K562 (cell line): ENCODE measurements around the gene VAT1L. TPM values are rescaled to one million over a fixed set of nuclear protein-coding genes. Genes with fewer than 3 reads are reported as not detected.
A peak's percentile ranks its signal among the peaks of the same experiment; 100 is the strongest.

Source experiments
- ARID2 ChIP-seq: fragments of 450-650 bp; IDR thresholded peaks from 2 replicates; pipeline ENCODE4 v1.6.1; 2017; ENCODE audit warnings: antibody characterized with exemption, mild to moderate bottlenecking
- BRF1 ChIP-seq: IDR thresholded peaks from 3 replicates; pipeline ENCODE4 v1.6.1; 2011; ENCODE audit warnings: borderline replicate concordance, mild to moderate bottlenecking; ENCODE audit not compliant: insufficient read length; ENCODE audit errors: extremely low read depth
- CBFA2T2 ChIP-seq: fragments of 450-650 bp; conservative IDR thresholded peaks from 2 replicates; pipeline ENCODE4 v1.6.1; 2017; ENCODE audit warnings: mild to moderate bottlenecking
- CGGBP1 ChIP-seq: fragments of 250-450 bp; sonication (Bioruptor Pico); IDR thresholded peaks from 2 replicates; pipeline ENCODE4 v1.9.0; 2021; ENCODE audit warnings: mild to moderate bottlenecking
- E2F4 ChIP-seq: sonication (generic); formaldehyde crosslinking; IDR thresholded peaks from 2 replicates; pipeline ENCODE4 v1.8.0; 2022; ENCODE audit warnings: mild to moderate bottlenecking, low read depth, missing genetic modification reagents
- FOSL1 ChIP-seq: fragments of 200-800 bp; sonication (Bioruptor generic); conservative IDR thresholded peaks from 2 replicates; pipeline ENCODE4 v1.6.1; 2016; ENCODE audit warnings: missing genetic modification characterization, missing compliant biosample characterization
- GATA2 ChIP-seq: sonication (generic); formaldehyde crosslinking; IDR thresholded peaks from 2 replicates; pipeline ENCODE4 v1.4.0; 2020; ENCODE audit warnings: mild to moderate bottlenecking, missing genetic modification reagents
- HDAC3 ChIP-seq: fragments of 450-650 bp; IDR thresholded peaks from 2 replicates; pipeline ENCODE4 v1.6.1; 2018; ENCODE audit warnings: borderline replicate concordance, mild to moderate bottlenecking, moderate library complexity; ENCODE audit not compliant: partially characterized antibody
- HMG20B ChIP-seq: fragments of 250-450 bp; sonication (Bioruptor Pico); IDR thresholded peaks from 2 replicates; pipeline ENCODE4 v1.5.0; 2021; ENCODE audit warnings: mild to moderate bottlenecking
- MEF2D ChIP-seq: conservative IDR thresholded peaks from 2 replicates; pipeline ENCODE4 v1.6.1; 2016; ENCODE audit warnings: low read depth, missing genetic modification characterization, missing compliant biosample characterization
- PKNOX1 ChIP-seq: fragments of 450-650 bp; IDR thresholded peaks from 2 replicates; pipeline ENCODE4 v1.6.1; 2016
- RBM34 ChIP-seq: fragments of 200-400 bp; formaldehyde crosslinking; IDR thresholded peaks from 2 replicates; pipeline ENCODE4 v1.6.1; 2018; ENCODE audit warnings: low read length, borderline replicate concordance; ENCODE audit not compliant: insufficient read depth
- RCOR1 ChIP-seq, 2 experiments: IDR thresholded peaks; 2 replicates each; pipeline ENCODE4 v1.6.1; 2012; ENCODE audit warnings: low read depth in 2 of 2, low read length in 2 of 2, borderline replicate concordance in 1 of 2, improper control_type of control experiment in 1 of 2
- RHOXF2B ChIP-seq: fragments of 250-450 bp; sonication (Bioruptor Pico); conservative IDR thresholded peaks from 2 replicates; pipeline ENCODE4 v1.5.1; 2021
- TSC22D4 ChIP-seq: fragments of 450-650 bp; IDR thresholded peaks from 2 replicates; pipeline ENCODE4 v1.6.1; 2016; ENCODE audit warnings: missing genetic modification characterization, missing biosample characterization, control low read depth
- U2AF1 ChIP-seq: fragments of 200-400 bp; formaldehyde crosslinking; optimal IDR thresholded peaks from 2 replicates; pipeline ENCODE3; 2017; ENCODE audit warnings: mild to moderate bottlenecking, low read depth, low read length, moderate library complexity
- ZBTB11 ChIP-seq, 3 experiments: fragments of 200-800 bp in 1 of 3; fragments of 250-450 bp in 1 of 3; fragments of 450-650 bp in 1 of 3; sonication (Bioruptor Pico) in 1 of 3; sonication (Bioruptor generic) in 1 of 3; formaldehyde crosslinking in 1 of 3; IDR thresholded peaks; 2 replicates each; pipeline versions ENCODE4 v1.6.1 to v1.8.0; 2016 to 2022; ENCODE audit warnings: mild to moderate bottlenecking in 2 of 3, missing genetic modification characterization in 2 of 3, missing compliant biosample characterization in 1 of 3, moderate library complexity in 1 of 3
- polyA plus RNA-seq, 8 experiments: library from polyadenylated mRNA; depleted of rRNA in 4 of 8; stranded (reverse) in 5 of 8; unstranded in 3 of 8; fragments of >200 nt; fragmentation: Nextera tagmentation in 2 of 8; fragmentation: Illumina TruSeq in 1 of 8; extraction: Ambion mirVana in 2 of 8; extraction: Trizol in 1 of 8; gene quantifications; 2 replicates each; pipeline versions ENCODE4 v1.2.1 to v1.2.3, GENCODE V29; 2011 to 2014; ENCODE audit warnings: inconsistent platforms in 1 of 8, missing spikeins in 1 of 8
- total RNA-seq, 7 experiments: library from RNA; depleted of rRNA in 6 of 7; stranded (reverse); fragments of >200 nt in 6 of 7; fragmentation: Illumina TruSeq in 2 of 7; extraction: Trizol in 2 of 7; gene quantifications; 2 replicates each; pipeline versions ENCODE4 v1.2.1 to v1.2.3, GENCODE V29; 2011 to 2021; ENCODE audit warnings: low replicate concordance in 1 of 7

The VAT1L gene
- total and polyA plus RNA-seq, 9 of the 15 experiments (the other 6 are each of a cell fraction or from before 2014, with no cell fraction given), result 0.01 TPM; not detected in 8

- TF ChIP-seq ZBTB11 (CRISPR knock-in tag; IDR thresholded peaks at IDR 0.05), result peak in 1 of 3 experiments; percentile 87; a peak in 2 of 6 replicates
- no peak for TF ChIP-seq RCOR1 (IDR thresholded peaks at IDR 0.05; ENCODE audit: borderline replicate concordance in 1 of 2, low read depth in 2 of 2, low read length in 2 of 2)
- TF ChIP-seq PKNOX1, result no peak
- TF ChIP-seq RBM34, result no peak
- no peak for TF ChIP-seq GATA2 (CRISPR knock-in tag)
- TF ChIP-seq TSC22D4 (tag), result no peak
- TF ChIP-seq U2AF1, result no peak
- peak; percentile 94 for TF ChIP-seq MEF2D
- TF ChIP-seq FOSL1 (tag), result peak; percentile 83
- TF ChIP-seq RHOXF2B (CRISPR knock-in tag), result no peak
- TF ChIP-seq BRF1, result no peak
- TF ChIP-seq E2F4 (CRISPR knock-in tag), result no peak
- no peak for TF ChIP-seq ARID2
- TF ChIP-seq HDAC3, result no peak
- TF ChIP-seq HMG20B, result no peak
- TF ChIP-seq CBFA2T2, result no peak
- no peak for TF ChIP-seq CGGBP1 (CRISPR knock-in tag)
Measured at GRCh38 chr16:77739559-77739892, 48.8 kb upstream of the VAT1L start (continued).
